Mesenteric fat pad (tissue), 1 donor: ENCODE data around the gene GATM. TPM values are rescaled to one million over a fixed set of nuclear protein-coding genes. Genes with fewer than 3 reads are reported as not detected.
"Not testable (repeated sequence)": the region's sequence is repeated elsewhere in the genome, so short reads cannot be mapped to it uniquely, and the experiment has no call there.

Experiments
- DNase-seq: peaks from one replicate; pipeline ENCODE4 v3.0.0-alpha.2; 2020; ENCODE audit warnings: low spot score
- total RNA-seq: library from RNA; stranded (reverse); fragmentation: NEBNext Ultra II Directional; extraction: Animal tissue kit (Norgen Biotek cat#: 25700); gene quantifications from one replicate; pipeline ENCODE4 v1.2.1, GENCODE V29; 2021
- donor health status: DM: yes; HTN: yes; CAD: no.

The GATM gene
- total RNA-seq, 1 donor from 2014 or later, result 10.6 TPM

DNA sequence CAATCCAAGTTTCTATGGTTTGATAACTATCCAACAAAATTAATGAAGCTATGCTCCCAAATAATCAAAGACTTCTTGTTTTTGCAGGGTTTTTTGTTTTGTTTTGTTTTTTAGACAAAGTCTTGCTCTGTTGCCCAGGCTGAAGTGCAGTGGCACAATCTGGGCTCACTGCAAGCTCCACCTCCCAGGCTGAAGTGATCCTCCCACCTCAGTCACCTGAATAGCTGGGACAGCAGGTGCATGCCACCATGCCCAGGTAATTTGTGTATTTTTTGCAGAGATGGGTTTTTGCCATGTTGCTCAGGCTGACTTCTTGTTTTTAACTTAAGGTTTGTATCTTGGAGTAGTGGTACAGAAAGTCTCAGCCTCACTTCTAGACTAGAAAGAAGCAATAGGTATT is 11.0 kb upstream of the GATM start:
- DNase-seq, result no peak

DNA sequence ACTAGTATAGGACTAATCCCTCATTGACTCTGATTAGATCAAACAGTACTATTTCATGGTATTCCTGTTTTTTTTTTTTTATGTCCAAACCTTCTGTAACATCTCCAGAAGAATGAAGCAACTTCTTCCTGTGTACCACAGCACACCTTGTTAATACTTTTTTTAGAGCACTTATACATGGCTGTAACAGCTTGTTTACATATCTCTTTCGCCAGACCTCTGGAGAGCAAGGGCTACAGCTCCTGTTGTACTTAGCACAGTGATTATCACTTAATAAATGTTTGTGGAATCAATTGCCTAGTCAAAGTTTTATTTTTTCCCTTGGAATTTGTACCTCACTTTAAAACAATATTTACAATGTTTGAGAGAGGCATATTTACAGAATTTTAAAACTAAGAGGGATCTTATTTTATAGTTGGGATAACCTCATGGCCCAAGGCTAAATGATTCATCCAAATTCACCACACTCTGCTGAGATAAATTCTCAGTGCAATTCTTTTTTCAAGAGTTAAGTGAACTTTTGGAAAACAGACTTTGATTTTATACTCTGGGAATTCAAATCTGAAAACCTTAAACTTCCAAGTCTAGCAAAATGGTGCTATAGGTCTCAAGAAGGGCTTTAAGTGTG is 9.2 kb upstream of the GATM start:
- DNase-seq, result no peak

DNA sequence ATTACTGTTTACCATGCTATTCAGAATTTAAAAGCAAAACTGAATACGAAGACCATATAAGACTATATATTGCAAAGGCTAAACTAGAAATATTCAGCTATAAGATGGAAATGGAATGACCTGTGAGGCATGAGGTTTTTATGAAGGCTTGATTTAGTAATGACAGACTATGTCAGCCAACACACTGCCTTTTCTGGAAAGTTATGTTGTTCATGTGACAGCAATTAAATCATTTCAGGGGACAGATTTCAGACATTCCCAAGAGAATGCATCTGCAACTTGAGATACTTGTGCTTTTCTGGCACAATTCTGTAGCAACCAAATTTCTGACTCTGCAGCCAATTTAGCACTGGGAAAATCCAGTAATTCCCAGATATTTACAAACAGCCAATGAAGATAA is 8.6 kb upstream of the GATM start:
- no peak for DNase-seq

DNA sequence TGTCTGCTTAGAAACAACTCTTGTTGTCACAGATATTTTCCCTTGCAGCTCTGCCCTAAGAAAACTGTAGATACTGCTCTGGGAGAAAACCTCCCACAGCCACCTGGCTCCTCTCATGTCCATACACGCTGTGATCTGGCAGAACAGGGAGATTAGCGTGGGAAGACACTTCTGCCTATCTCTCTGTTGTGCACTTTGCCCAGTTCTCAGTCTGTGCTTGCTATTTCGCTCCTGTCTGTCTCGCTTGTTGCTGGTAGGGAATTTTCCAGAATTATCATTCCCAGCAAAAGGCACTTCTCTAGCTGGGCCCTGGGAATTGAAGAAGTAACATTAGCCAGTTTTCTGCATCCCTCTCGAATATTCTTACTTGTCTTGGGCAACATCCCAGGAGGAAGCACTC is 8.1 kb upstream of the GATM start:
- DNase-seq, result no peak

DNA sequence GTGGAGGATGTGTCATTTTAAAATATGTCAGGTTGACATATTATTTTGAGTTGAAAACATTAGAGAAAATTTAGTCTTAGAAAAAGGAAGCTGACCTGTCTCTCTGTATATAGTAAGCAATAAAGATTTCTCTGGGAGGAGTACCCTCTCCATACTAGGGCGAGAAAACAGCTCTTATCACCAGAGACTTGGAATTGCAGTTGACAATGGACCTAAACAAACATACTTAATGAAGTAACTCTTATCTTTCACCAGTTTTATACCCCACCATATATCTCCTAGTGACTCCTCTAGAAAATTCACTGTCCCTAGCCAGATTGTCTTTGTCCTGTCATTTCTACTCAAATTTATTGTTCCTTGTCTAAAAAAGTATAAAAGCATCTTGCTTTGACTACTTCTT is 7.2 kb upstream of the GATM start:
- no peak for DNase-seq

DNA sequence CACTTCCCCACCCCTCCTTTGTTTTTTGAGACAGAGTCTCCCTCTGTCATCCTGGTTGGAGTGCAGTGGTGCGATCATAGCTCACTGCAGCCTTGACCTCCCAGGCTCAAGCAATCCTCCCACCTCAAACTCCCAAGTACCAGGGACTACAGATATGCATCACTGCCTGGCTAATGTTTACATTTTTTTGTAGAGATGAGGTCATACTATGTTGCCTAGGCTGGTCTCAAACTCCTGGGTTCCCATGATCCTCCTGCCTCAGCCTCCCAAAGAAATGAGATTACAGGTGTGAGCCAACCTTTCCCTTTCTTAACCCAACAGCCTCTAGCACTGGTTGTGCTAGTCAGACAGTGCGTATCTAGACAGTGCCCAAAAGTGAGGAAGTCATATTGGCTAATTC is 6.4 kb upstream of the GATM start:
- DNase-seq, result no peak

DNA sequence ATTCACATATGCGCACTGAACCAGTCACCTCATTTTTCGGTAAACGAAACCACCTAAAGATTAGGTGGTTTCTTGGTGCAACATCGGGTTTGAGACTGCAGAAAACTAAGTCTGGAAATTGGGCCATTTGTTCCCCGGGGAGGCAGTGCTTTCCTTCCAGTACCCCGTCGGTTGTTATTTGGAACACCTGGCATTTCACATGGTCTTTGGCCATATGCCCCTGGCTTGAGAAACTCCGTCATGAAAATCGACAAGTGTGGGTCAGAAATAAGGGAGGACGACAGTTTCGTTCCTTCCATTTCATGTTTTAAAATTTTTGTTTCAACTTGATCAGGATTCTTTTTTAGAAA is 544 bp upstream of the GATM start:
- DNase-seq, result no peak

DNA sequence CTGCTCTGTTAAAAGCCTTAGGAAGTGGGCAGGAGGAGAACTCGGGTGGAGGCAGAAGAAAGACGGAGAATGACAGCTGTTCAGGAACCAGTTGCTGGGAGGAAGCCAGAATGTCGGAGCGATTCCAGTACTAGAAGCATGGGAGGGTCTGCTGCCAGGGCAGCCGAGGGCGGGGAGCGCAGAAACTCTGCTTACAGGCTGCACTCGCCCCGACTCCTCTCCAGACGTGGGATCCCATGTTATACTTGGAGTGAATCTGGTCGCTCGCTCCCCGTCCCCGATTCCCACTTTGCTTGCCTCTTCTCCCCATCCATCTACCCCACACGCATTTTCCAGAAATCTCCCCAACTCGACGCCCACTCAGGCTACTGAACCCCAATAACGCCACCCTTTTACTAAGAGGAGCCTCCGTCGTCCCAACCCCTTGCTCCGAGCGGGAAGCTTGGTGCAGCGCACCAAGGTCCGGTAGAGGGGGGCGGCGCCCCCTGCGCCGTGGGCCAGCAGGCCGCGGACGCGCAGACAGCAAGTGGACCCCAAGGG is 665 bp downstream of the GATM start:
- no peak for DNase-seq

DNA sequence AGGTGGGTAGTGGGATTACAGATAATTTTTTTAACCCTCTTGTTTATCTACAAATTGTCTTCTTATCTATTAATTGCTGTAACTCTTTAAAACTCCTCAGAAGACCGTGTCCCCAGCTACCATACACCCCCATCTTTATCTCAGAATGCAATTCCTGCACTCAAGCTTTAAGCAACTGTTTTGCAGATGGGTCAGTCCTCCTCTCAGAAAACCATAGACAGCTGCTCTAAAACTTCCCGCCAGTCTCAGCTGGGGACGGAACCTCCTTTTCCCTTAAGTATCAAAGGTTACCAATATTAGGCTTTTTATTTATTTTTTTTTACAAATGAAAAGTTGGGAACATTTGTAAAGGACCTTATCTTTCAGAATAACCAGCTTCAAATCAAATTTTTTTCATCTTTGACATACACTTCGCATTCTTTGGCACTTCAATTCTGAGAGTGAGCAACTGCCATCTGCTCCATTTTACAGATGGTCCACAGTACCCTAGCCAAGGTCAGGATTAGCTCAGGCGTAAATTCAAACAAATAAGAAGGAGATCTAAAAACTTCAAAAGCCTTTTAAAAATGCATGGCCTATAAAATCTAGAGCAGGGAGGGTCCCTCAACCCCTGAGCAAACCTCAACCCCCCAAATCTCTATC is 1.3 kb downstream of the GATM start:
- DNase-seq, result no peak

DNA sequence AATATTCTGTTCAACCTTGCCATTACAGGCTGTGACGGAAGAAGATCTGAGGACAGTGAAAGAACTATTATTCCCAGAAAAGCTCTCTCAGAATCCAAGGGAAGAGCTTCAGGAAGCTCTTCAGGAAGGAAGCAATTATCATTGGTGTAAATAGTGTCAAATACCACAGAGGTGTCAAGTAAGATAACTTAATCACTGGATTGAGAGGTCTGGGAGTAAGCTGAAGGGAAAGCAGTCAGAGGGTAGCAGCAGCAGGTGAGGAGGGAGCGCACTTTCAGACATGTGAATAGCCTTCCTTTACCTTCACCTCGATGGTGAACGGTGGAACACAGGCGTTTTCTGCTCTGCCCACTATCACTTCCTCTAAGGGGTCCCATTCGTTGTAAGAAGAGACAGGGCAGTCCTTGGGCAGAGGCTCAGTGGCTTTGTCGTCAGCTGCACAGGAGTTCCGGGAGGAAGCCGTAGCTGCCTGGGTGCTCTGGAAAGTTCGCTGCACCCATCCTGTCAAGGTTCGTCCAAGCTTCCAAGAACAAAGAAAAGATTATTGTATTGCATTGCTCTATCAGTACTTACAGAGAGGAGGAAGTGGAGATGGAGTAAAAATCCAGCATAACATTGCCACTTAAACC is 1.9 kb downstream of the GATM start:
- no peak for DNase-seq

DNA sequence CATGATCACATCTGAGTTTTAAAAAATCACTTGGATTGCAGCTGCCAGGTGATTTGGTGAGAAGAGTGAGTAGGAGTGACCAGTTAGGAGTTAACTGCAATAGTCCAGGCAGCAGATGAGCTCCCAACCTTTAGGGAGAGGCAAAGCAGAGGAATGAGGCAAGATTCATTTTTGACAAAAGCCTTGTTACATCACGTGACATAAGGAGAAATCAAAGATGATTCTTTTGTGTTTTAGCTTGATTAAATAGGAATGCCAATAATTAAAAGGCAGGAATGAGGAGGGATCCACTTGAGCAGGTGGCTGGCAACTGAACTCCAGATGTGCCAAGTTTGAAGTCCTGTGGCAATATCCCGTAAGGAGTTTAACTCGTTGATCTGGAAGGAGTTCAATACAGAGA is 2.5 kb downstream of the GATM start:
- no peak for DNase-seq

DNA sequence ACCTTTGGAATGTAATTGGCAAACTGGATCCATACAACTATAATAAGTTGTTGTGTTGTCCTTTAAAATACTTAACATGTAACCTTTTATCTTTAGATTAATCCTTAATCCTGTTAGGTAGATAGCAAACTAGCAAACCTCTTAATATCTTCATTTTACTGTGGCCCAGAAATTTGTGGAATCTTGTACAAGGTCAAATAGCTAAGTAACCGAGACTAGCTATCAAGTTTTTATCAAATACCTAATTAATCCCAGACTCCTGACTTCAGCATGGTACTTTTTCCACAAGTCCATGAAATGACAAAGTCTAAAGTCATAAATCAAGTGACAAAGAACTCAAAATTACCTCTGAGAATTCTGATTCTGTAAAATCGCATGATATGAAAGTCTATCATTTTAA is 4.4 kb downstream of the GATM start:
- no peak for DNase-seq

DNA sequence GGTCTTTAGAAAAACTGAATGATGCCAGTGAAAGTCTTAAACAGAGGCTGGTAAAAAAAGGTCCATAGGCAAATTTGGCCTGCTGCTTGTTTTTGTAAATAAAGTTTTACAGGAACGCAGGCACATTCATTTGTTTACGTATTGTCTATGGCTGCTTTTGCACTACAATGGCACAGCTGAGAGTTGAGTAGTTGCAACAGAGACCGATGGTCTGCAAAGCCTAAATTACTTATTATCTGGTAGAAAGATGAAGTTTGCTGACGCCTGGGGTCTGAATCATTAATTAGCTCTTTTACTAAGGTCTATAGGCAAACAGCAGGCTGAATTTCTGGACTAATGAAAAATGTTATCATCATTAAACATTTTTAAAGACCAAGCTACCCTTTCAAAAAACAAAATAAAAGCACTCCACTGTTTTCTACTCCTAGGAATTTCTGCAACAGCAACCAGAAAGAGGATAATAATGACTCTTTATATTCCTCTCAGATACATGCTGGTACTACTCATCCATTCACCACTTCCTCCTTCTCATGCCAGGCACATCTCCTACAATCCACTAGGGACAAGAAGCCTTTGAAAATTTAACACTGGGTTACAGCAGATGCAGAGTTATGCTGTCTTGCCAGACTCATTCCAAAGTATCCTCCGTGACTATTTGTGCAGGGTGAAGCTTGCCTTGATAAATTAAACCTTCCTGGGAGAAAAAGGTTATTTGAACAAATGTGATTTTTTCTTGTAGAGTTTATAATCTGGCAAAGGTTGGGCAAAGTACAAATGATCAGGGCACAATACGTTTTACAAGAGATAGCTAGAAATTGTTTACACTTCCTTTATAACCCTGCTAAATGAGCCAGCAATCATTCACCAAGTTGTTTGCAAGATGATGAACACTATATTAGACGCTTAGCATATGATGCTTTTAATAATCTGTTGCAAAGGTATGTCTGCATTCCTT is 6.0 kb downstream of the GATM start:
- DNase-seq, result no peak

DNA sequence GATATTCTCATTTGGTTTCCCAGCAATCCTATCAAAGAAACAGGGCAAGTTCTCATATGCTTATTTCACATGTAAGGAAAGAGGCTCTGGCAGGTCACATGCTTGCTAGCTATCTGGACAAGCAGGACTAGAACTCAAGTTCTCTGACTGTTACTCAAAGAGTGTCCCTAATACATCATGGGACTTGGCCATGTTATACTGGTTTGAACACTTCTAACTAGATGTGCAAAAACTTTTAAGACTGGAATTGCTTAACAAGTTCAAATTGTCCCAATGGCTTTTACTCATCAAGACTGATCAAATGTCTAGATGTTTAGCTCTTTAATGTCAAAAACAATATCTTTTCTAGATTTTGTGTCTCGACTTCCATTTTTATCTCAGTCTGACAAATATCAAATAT is 6.8 kb downstream of the GATM start:
- DNase-seq, result no peak

DNA sequence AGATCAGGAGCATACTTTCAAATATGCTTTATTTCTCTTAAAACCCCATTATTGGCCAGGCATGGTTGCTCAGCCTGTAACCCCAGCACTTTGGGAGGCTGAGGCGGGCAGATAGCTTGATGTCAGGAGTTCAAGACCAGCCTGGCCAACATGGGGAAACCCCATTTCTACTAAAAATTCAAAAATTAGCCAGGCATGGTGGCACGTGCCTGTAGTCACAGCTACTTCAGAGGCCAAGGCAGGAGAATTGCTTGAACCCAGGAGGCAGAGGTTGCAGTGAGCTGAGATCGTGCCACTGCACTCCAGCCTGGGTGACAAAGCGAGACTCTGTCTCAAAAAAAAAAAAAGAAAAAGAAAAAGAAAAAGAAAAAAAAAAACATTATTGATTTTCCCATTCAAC is 8.3 kb downstream of the GATM start:
- DNase-seq, result not testable (repeated sequence)

DNA sequence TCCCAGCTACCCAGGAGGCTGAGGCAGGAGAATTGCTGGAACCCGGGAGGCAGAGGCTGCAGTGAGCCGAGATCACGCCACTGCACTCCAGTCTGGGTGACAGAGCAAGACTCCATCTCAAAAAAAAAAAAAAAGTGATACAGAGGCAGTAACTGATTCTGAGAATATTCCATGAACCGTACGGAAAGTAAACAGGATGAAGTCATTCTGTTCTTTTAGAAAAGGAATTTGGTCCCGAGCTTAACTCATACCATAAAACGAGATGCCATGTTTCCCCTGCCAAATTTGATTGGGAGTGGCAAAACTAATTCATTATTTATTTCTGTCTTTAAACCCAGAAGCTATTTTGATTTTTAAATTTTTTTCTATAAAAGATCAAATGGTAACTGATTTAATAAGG is 11.1 kb downstream of the GATM start:
- DNase-seq, result not testable (repeated sequence)

DNA sequence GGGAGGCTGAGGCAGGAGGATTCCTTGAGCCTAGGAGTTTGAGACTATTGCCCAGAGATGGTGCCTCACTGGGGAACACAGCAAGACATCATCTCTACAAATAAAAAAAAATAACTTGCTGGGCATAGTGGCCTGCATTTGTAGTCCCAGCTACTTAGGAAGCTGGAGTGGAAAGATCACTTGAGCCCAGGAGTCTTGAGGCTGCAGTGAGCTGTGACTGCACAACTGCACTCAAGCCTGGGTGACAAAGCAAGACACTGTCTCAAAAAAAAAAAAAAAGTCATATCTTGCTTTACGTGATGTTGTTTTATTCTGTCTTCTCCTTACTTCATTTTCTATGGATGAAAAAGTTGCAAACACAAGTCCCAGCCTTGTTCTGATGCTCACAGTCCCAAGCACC is 14.1 kb downstream of the GATM start:
- DNase-seq, result no peak

DNA sequence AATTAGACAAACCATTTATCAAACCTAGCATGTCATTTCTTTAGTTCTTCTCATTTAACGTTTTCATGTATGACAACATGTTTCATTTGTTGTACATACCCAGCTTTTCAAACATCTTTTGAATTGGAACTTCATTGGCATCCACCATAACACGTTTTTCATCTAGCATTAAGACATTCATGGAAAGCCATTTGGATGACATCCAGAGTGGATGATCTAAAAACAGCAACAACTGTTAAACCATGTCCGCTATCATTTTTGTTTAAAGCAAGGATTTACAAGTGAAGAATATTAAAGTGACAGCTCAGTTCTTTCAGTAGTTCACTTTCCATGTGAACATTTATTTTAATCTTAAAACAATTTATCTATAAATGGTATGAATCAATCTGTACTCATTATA is 14.5 kb downstream of the GATM start:
- no peak for DNase-seq

DNA sequence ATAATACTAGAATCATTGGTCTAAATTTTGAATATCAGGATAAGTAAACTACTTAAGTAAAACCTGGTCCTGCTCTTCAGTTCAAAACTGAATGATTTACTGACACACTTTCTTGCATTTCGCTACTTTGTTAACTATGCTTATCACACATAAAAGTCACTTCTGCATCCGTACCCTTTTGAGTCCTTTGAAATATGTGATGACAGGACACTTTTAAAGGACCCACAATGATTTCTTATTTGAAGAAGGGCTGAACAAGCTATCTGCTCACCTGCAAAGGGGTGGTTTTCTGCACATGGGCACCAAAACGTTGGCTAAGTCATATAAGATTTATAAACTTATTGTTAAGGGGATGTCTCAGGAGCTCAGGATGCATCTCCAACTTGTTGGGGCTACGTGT is 15.0 kb downstream of the GATM start:
- DNase-seq, result no peak

DNA sequence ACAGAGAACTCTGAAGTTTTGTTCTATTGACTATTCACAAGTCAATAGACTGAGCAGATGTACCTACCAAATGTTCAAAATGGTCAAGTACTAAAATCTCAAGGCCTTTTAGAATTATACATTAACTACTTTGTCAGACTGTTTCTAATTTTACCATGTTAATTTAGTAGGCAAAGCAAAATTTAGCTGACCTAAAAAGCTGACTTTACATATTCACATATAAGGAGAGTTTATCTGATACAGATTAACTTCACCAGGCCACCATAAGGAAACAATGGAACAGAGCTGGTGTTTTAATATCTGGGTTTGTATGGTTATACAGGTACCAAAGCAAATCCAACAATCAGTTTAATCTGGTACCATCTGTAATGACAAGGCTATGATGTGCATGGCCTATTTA is 15.9 kb downstream of the GATM start:
- no peak for DNase-seq

DNA sequence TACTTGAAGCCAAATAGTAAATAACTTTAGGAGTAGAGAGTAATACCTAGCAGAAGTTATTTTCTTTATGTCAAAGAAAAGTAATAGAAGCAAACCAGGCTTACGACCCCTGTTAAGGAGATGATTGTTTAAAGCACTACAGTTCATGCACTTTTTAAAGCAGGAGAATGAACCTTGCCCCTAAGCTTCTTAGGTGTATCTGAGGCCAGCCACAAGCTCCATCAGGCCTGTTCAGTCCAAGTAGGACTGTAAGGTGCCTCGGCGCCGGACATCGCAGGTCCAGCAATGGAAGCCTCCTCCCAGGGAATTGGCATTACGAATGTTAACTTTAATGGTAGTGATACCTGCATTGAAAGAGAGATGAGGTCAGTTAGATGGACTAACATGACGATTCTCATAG is 16.5 kb downstream of the GATM start:
- DNase-seq, result no peak

DNA sequence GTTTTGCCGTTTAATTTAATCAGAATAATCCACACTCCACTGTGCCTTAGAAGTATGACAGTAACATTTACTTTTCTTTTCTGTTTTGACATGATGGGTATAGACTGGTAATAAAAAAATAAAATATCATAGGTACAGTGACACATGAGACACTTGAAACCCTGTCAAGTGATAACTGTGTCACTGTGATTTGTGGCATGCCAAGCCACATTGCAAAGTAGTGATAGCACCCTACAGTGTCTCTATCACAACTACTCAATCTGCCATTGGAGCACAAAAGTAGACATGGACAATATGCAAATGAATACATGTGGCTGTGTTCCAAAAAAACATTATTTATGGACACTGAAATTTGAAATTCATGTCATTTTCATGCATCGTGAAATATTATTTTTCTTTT is 22.5 kb downstream of the GATM start:
- DNase-seq, result no peak
